SK-N-MC (cell line): Measurements from ENCODE around the gene WWC1.
"Not testable (repeated sequence)": the region's sequence is repeated elsewhere in the genome, so short reads cannot be mapped to it uniquely, and the experiment has no call there.

ENCODE experiments used
- DNase-seq: peaks from one replicate; pipeline ENCODE4 v3.0.0-alpha.2; 2011; ENCODE audit warnings: low read depth, low spot score
- H3K27ac ChIP-seq: fragments of 200-600 bp; sonication (generic); 2 replicates; pipeline ENCODE4 v1.5.1; 2016; ENCODE audit warnings: mixed run types
- H3K36me3 ChIP-seq: fragments of 200-600 bp; sonication (generic); 2 replicates; pipeline ENCODE4 v1.6.1; 2017; ENCODE audit warnings: antibody characterized with exemption, low read length, mixed read lengths; ENCODE audit not compliant: insufficient read depth
- H3K4me3 ChIP-seq: fragments of 200-600 bp; sonication (generic); 2 replicates; pipeline ENCODE4 v1.5.1; 2016
- H3K9ac ChIP-seq: fragments of 200-600 bp; sonication (generic); 2 replicates; pipeline ENCODE4 v1.8.0; 2017; ENCODE audit warnings: mixed run types, mixed read lengths; ENCODE audit not compliant: insufficient read length
- H3K9me3 ChIP-seq: fragments of 200-600 bp; sonication (generic); 2 replicates; pipeline ENCODE4 v1.6.1; 2017; ENCODE audit warnings: low read depth, mild to moderate bottlenecking, antibody characterized with exemption, low read length, moderate library complexity, mixed read lengths
- EZH2 ChIP-seq: fragments of 200-600 bp; sonication (generic); IDR thresholded peaks from one replicate; pipeline ENCODE4 v1.6.1; 2017; ENCODE audit warnings: antibody characterized with exemption
- FOXP2 ChIP-seq: optimal IDR thresholded peaks from 2 replicates; pipeline ENCODE3; 2011; ENCODE audit warnings: mild to moderate bottlenecking, moderate library complexity; ENCODE audit not compliant: insufficient read depth; ENCODE audit errors: extremely low read length, control extremely low read depth
- POLR2AphosphoS5 ChIP-seq: IDR thresholded peaks from 2 replicates; pipeline ENCODE4 v1.6.1; 2012; ENCODE audit warnings: mild to moderate bottlenecking, low read depth, low read length, borderline replicate concordance

WWC1 gene

DNA sequence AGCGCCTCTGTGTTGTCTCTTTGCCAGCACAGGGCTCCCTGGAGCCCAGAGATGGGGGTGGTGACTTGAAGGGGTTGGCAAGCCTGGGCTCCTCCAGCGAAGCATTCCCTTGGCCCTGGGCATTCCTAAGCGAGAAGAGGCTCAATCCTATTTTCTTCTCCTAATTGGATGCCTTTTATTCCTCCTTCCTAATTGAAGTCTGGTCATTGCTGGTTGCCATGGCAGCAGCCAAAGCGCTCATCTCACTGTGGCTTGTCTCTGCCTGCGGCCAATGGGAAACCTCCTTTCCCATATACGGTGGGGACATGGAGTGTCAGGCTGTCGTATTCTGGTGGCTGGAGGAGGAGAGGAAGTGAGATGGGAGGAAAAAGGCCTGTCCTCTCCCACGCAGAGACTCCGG lies 142.6 kb downstream of the WWC1 start:
- Histone ChIP-seq H3K36me3 (no peaks in the 10 kb centered on the region), H3K27ac (no peak overlapping the region), H3K9me3 (no peaks in the 10 kb centered on the region), H3K4me3 (no peak overlapping the region), H3K9ac (no peak overlapping the region)
- no peak for TF ChIP-seq POLR2AphosphoS5
- TF ChIP-seq FOXP2 = no peak
- TF ChIP-seq EZH2 = no peak
- DNase-seq = no peak

DNA sequence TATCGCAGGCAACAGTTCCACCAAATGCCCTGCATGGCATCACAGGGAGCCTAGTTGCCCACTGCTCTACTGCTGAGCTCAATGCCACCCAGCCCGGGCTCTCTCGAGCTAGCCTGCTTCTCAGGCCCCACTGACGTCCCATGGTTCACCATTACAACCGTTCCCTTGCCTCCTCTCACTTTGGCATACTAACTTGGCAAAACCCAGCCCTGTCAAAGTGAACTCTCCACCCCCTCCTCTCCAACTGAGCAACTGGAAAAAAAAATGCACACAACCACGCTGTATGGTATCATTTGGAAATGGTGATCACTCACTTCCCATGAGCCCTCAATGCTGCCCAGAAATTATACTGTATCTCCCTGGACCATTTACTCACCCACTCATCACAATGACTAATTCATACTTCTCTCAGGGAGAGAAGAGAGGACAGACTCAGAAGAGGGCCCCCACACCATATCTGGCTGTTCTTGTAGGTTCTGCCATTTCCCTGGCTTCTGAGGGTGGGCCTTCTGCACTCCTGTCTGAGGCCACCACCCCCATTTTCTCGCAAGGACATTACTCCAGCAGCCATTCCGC lies 143.4 kb downstream of the WWC1 start:
- no peak for DNase-seq
- TF ChIP-seq FOXP2 = no peak
- no peak for TF ChIP-seq EZH2
- no peak for TF ChIP-seq POLR2AphosphoS5
- H3K27ac ChIP-seq = no peak overlapping the region
- no peak overlapping the region for H3K4me3 ChIP-seq
- no peak overlapping the region for H3K9ac ChIP-seq
- no peaks in the 10 kb centered on the region for H3K36me3 ChIP-seq
- H3K9me3 ChIP-seq = no peaks in the 10 kb centered on the region

DNA sequence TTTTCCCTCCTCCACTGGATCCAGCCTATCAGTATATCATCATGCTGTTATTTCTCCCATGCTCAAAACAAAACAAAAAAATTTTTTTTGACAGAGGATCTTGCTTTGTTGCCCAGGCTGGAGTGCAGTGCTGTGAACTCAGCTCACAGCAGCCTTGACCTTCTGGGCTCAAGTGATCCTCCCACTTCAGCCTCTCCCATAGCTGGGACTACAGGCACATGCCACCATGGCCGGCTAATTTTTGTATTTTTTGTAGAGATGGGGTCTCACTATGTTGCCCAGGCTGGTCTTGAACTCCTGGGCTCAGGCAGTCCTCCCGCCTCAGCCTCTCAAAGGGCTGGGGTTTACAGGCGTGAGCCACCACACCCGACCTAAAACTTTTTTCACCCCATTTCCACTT lies 143.9 kb downstream of the WWC1 start:
- not testable (repeated sequence) for H3K9me3 ChIP-seq, H3K36me3 ChIP-seq

DNA sequence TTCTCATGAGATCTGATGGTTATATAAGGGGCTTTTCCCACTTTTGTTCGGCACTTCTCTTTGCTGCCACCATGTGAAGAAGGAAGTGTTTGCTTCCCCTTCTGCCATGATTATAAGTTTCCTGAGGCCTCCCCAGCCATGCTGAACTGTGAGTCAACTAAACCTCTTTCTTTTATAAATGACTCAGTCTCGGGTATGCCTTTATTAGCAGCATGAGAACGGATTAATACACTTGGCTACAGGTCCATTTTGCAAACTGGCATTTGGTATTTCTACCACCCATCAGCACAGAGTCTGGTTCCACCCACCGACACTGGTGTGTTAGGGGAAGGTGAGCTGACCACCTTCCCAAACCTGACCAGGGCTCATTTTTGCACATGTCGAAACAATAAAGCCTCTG lies 146.9 kb downstream of the WWC1 start:
- no peak for DNase-seq
- Histone ChIP-seq H3K9me3 (no peaks in the 10 kb centered on the region), H3K27ac (no peak overlapping the region), H3K4me3 (no peak overlapping the region), H3K9ac (no peak overlapping the region), H3K36me3 (no peaks in the 10 kb centered on the region)
- TF ChIP-seq FOXP2 (no peak), POLR2AphosphoS5 (no peak), EZH2 (no peak)

More for the DNA sequence above, 143.9 kb downstream of the WWC1 start:
- not testable (repeated sequence) for DNase-seq, H3K9ac ChIP-seq, H3K27ac ChIP-seq, H3K4me3 ChIP-seq

DNA sequence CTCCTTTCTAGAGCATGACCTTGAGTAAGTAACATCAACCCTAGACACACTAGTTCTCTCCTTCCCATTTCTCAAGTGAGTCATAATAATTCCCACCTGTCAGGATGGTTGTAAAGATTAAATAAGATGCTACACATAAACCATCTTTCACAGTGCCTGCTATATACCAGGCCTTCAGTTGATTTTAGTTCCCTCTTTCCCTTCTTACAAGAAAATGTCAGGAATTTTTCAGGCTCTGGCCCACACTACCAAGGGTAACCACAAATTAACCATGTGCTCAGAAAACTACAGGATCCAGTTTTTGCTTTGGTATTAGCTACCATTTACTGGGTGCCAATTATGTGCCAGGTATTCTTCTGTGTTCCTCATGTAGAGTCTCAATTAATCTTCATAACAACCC lies 152.1 kb downstream of the WWC1 start:
- H3K9me3 ChIP-seq = no peaks in the 10 kb centered on the region
- TF ChIP-seq FOXP2 (no peak), POLR2AphosphoS5 (no peak), EZH2 (no peak)
- no peak for DNase-seq
- H3K27ac ChIP-seq = no peak overlapping the region
- no peak overlapping the region for H3K4me3 ChIP-seq
- no peaks in the 10 kb centered on the region for H3K36me3 ChIP-seq
- H3K9ac ChIP-seq = no peak overlapping the region

DNA sequence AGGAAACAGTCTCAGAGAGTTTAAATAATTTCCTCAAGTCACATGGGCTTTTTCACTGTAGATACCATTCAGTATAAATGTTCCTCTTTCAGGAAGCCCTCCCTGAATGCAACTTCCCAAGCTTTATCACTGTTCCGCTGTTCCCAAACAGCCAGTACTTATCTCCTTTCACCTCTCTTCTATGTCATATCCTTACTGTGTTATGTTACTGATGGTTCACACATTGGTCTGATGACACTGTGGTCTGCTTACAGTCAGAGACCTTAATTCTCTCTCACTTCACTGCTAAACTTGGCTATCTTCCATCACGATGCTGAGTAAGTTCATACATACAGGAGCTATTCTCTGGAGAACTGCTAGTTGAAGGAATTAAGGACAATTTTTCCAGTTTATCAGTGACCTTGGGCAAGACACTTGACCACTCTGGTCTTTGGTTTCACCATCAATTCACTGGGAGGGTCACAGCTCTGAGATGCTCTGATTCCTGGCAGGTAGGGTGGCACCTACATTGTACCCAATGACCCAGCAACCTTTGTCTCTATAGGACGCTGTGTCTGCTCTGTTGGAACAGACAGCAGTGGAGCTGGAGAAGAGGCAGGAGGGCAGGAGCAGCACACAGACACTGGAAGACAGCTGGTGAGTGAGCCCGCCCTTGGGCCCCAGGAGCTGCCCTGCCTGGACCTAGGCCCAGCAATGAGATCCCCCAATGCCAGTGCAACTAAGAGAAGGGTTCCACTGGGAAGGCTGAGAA lies 152.7 kb downstream of the WWC1 start:
- no peaks in the 10 kb centered on the region for H3K9me3 ChIP-seq
- no peak overlapping the region for H3K27ac ChIP-seq
- no peak overlapping the region for H3K9ac ChIP-seq
- DNase-seq = no peak
- H3K36me3 ChIP-seq = no peaks in the 10 kb centered on the region
- no peak for TF ChIP-seq FOXP2
- TF ChIP-seq POLR2AphosphoS5 = no peak
- TF ChIP-seq EZH2 = no peak
- H3K4me3 ChIP-seq = no peak overlapping the region

DNA sequence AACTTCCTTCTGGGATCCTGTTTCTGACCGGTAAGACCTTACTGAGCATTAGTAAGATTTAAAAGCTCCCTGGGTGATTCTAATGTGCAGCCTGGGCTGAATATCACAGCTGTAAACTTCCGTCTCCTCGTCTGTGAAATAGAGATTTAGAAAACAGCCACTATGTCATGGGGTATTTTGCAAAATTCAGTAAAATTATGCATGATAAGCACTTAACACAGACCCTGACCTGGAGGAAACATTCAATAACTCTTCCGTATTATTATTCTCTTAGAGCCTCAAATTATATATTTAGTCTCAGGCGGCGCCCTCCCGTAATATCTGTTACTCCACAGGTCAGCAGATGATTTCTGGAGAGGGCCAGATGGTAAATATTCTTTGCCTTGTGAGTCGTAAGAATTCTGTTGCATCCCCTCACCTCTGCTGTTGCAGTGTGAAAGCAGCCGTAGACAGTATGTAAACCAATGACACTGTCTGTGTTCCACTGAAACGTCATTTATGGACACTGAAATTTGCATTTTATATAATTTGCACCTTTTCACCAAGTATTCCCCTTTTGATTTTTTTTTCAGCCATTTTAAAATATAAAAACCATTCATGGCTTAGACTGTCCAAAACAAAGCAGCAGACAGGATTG lies 155.7 kb downstream of the WWC1 start:
- Histone ChIP-seq H3K9ac (no peak overlapping the region), H3K4me3 (no peak overlapping the region), H3K36me3 (no peaks in the 10 kb centered on the region), H3K27ac (no peak overlapping the region), H3K9me3 (no peaks in the 10 kb centered on the region)
- DNase-seq = no peak
- no peak for TF ChIP-seq EZH2
- TF ChIP-seq POLR2AphosphoS5 = no peak
- no peak for TF ChIP-seq FOXP2

DNA sequence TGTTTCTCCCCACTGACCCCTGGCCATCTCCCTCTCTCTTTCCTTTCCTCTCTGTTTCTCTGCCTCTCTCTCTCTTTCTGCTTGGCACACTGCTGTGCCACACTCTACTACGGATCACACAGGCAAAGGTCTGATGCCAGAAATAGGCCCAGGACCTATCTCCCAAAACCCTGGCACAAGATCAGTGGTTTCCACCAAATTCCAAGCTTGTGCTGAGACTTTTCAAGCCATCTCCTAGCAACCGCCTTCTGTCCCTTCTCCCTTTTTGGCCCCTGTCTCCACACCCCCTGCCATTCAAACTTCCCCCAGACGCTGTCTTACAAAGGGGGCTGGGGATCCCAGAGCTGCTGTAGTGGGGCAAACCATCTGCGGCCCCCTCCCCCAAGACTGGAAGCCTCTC lies 156.4 kb downstream of the WWC1 start:
- no peaks in the 10 kb centered on the region for H3K9me3 ChIP-seq
- H3K4me3 ChIP-seq = no peak overlapping the region
- H3K36me3 ChIP-seq = no peaks in the 10 kb centered on the region
- no peak overlapping the region for H3K27ac ChIP-seq
- H3K9ac ChIP-seq = no peak overlapping the region
- DNase-seq = no peak
- TF ChIP-seq EZH2 (no peak), FOXP2 (no peak), POLR2AphosphoS5 (no peak)
